Activated T-cell treated with anti-CD3 and anti-CD28 coated beads for 48 hours (primary cell): ENCODE data around the gene RNF166.
A peak's percentile ranks its signal among the peaks of the same experiment; 100 is the strongest.

Source experiments
- DNase-seq: peaks from one replicate; pipeline ENCODE4 v3.0.0-alpha.2; 2020; ENCODE audit warnings: low read depth

The RNF166 gene

GRCh38 chr16:88706965-88707826, 988 bp upstream of the RNF166 start:
- DNase-seq, result no peak

GRCh38 chr16:88705801-88706228, 393 bp downstream of the RNF166 start:
- DNase-seq, result no peak

- no peak for DNase-seq
These were observed 1.0 kb downstream of the RNF166 start for GRCh38 chr16:88705076-88705684.

- peak; percentile 69 for DNase-seq
These were observed 2.5 kb downstream of the RNF166 start for GRCh38 chr16:88703486-88704309.

GRCh38 chr16:88702371-88703210, 3.6 kb downstream of the RNF166 start:
- DNase-seq, result no peak

GRCh38 chr16:88701581-88702370, 4.4 kb downstream of the RNF166 start:
- no peak for DNase-seq

GRCh38 chr16:88700636-88701482, 5.3 kb downstream of the RNF166 start:
- peak; percentile 91 for DNase-seq

GRCh38 chr16:88700322-88700635, 5.9 kb downstream of the RNF166 start:
- DNase-seq, result no peak

GRCh38 chr16:88699180-88699579, 7.0 kb downstream of the RNF166 start:
- no peak for DNase-seq

- no peak for DNase-seq
These were observed 7.6 kb downstream of the RNF166 start for GRCh38 chr16:88698646-88699045.

- DNase-seq, result no peak
These were observed 8.2 kb downstream of the RNF166 start for GRCh38 chr16:88697831-88698615.

GRCh38 chr16:88697116-88697830, 8.9 kb downstream of the RNF166 start:
- no peak for DNase-seq

- no peak for DNase-seq
These were observed 9.8 kb downstream of the RNF166 start for GRCh38 chr16:88696441-88696840.

- no peak for DNase-seq
These were observed 10.5 kb downstream of the RNF166 start for GRCh38 chr16:88695753-88696152.

GRCh38 chr16:88695218-88695617, 11.0 kb downstream of the RNF166 start:
- no peak for DNase-seq

- no peak for DNase-seq
These were observed 11.8 kb downstream of the RNF166 start for GRCh38 chr16:88694221-88695087.

- DNase-seq, result no peak
These were observed 12.6 kb downstream of the RNF166 start for GRCh38 chr16:88693420-88694177.
